ENCODE data around the gene PLIN4. TPM values are rescaled to one million over a fixed set of nuclear protein-coding genes. Genes with fewer than 3 reads are reported as not detected.
A peak's percentile ranks its signal among the peaks of the same experiment; 100 is the strongest.

PLIN4 gene
- total RNA-seq, 4 donors from 2014 or later: 1.3 to 6.6 (median 3.7) TPM

DNA sequence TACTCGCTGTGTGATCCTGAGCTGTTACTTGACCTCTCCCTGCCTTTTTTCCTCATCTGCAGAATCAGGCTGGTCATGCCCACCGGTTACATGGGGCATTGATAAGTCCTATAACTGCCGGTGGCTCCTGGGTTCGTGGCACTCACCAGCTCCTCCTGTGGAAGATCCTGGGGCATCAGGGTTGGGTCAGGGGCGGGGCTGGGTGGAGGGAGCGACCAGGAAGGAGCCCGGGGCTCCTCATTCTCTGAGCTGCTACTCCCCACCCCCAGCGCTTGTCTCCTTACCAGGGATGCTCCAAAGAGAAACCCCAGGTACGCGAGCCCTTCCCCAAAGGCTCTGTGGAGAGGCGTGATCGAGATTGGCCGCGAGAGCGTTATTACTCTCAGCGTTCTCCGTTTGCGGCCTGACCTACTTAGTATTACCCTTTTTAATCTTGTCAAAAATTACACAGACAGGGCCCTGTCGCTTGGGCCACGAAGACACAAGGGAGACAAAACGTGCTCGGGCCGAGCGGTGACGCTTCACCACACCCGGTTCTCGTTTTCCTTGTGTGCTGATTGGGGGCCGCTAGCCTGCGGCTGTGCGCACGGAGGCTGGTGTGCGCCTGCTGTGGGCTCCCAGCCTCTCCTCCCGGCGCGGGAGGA is 35.4 kb downstream of the PLIN4 start:
- intact Hi-C loops (cut with DNase I): no loop called here
- no peak overlapping the region for H3K27ac ChIP-seq
- no peaks in the 10 kb centered on the region for H3K27me3 ChIP-seq
- no peaks in the 10 kb centered on the region for H3K4me1 ChIP-seq
- H3K36me3 ChIP-seq: peaks cover 0 to 22% of the 10 kb centered on the region in 2 donors
- no peak for TF ChIP-seq POLR2A (IDR thresholded peaks at IDR 0.05)
- TF ChIP-seq, protein P1, sequence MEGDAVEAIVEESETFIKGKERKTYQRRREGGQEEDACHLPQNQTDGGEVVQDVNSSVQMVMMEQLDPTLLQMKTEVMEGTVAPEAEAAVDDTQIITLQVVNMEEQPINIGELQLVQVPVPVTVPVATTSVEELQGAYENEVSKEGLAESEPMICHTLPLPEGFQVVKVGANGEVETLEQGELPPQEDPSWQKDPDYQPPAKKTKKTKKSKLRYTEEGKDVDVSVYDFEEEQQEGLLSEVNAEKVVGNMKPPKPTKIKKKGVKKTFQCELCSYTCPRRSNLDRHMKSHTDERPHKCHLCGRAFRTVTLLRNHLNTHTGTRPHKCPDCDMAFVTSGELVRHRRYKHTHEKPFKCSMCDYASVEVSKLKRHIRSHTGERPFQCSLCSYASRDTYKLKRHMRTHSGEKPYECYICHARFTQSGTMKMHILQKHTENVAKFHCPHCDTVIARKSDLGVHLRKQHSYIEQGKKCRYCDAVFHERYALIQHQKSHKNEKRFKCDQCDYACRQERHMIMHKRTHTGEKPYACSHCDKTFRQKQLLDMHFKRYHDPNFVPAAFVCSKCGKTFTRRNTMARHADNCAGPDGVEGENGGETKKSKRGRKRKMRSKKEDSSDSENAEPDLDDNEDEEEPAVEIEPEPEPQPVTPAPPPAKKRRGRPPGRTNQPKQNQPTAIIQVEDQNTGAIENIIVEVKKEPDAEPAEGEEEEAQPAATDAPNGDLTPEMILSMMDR (IDR thresholded peaks at IDR 0.05): no peak
- H3K4me3 ChIP-seq (replicated peaks in 1 of 3): no peak overlapping the region
- H3K9me3 ChIP-seq: no peaks in the 10 kb centered on the region
- DNase-seq: no peak
- WGBS, 2 donors: 94 to 95% methylated on average over 34 to 35 of the region's 35 CpGs

DNA sequence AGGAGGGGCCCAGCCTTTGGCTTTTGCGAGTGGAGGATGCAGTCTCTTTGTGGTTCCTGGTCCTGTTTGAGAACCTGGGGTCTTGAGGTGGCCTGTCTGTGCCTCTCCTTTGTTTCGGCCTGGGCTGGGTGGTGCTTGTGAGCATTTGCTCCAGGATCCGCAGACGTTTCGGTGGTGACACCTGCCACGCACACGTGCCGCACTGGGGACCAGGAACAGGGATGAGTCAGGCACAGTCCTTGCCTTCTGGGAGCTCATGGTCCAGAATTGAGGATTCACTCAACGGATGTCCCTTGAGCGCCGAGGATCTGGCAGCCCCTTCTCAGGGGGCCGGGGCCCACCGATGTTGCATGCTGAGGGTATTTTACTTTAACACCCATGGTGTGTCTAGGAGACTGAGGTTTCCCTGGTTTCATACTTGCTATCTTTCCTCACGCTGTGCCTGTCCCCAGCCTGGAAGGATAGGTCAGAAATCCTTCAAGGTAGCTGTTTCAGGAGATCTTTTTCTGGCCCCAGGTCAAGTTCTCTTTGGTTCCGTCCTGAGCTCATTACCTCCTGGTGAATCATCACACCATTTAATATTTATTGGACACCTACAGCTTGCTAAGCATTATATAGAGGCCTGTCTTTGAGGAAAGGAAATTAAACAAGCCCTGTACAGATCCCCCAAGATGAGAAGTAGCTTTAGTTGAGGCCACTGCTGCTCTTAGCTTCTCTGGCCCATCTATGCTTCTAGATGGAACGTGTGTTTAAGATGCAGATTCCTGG is 41.1 kb downstream of the PLIN4 start:
- 90 to 99% methylated on average over 8 to 16 of the region's 16 CpGs for WGBS, 2 donors
- Histone ChIP-seq H3K4me3 (replicated peaks in 1 of 3) (no peak overlapping the region), H3K27ac (no peak overlapping the region), H3K4me1 (peaks cover 17 to 20% of the 10 kb centered on the region in 2 donors), H3K36me3 (peaks cover 5 to 29% of the 10 kb centered on the region in 2 donors), H3K27me3 (no peaks in the 10 kb centered on the region), H3K9me3 (no peaks in the 10 kb centered on the region)
- TF ChIP-seq, protein P1 (IDR thresholded peaks at IDR 0.05): no peak
- TF ChIP-seq POLR2A (IDR thresholded peaks at IDR 0.05): no peak
- intact Hi-C loops (cut with DNase I): no loop called here
- DNase-seq: no peak

DNA sequence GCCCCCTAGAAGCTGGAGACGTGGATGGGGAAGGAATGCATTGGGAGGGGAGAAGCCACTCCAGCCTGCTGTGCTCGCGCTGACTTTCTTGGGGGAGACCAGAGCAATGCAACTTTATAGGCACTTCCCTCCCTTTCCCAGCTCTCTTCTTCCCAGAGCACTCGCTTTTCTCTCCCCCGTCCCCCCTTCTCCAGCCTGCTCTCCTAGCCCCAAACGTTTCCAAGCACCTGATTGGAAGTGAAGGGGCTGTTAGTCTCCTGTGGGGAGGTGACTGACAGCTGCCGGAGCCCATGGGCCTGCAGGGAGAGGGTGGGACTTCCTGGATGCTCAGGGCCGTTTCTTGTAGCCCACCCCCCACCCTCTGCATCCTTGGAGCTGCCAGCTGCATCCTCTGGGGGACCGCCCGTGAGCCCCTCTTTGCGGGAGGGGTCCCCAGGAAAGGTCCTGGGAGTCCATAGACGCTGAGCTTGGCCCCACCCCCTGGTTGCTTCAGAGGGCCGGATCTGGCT is 43.7 kb downstream of the PLIN4 start:
- no peaks in the 10 kb centered on the region for H3K27me3 ChIP-seq
- H3K4me1 ChIP-seq: peaks cover 20% of the 10 kb centered on the region in 2 donors
- H3K36me3 ChIP-seq: peaks cover 5 to 29% of the 10 kb centered on the region in 2 donors
- WGBS, 2 donors: 23 to 36% methylated on average over 10 to 12 of the region's 13 CpGs
- DNase-seq: peak; percentile 28 to 34
- H3K27ac ChIP-seq: no peak overlapping the region
- no peaks in the 10 kb centered on the region for H3K9me3 ChIP-seq
- TF ChIP-seq, protein P1 (IDR thresholded peaks at IDR 0.05): no peak
- no peak for TF ChIP-seq POLR2A (IDR thresholded peaks at IDR 0.05)
- intact Hi-C loops (cut with DNase I): no loop called here
- H3K4me3 ChIP-seq (replicated peaks in 1 of 3): no peak overlapping the region

DNA sequence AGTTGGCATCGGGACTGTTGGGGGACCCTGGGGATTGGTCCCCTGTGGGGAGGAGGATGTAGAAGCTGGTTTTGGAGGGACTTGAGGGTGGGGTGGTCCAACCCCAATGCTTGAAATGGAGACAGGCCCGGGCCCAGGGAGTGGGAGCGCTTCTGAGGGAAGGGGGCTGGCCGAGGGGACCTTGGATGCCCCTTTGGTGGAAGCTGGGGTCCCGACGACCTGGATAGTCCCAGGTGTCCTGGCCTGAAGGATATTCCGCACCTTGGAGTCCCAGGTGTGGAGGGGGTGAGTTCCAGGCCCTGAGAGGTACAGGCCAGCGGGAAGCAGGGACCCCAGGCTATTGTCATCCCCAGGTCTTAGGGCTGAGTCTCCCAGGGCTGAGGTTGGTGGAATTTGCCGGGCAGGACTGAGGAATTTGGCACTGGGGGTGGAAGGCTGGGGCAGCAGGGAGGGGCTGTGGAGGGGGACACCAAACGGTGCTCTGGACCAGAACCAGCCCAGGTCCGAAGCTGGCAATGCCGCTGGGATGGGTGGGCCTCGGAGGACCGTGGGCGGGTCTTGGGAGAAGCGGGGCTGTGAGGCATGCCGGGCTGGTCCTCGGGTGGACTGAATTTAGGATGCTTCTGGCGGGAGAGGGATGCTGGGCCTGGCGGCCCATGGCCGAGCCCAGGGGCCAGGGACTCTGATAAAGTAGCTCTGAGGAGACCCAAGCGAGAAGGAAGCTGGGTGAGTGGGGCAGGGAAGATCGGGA is 44.3 kb downstream of the PLIN4 start:
- WGBS, 2 donors: 24 to 25% methylated on average over 22 of the region's 23 CpGs
- peak; percentile 16 to 32 for DNase-seq
- Histone ChIP-seq H3K4me3 (replicated peaks in 1 of 3) (peak overlapping the region in 1 of 3 donors; percentile 97), H3K27me3 (no peaks in the 10 kb centered on the region), H3K27ac (no peak overlapping the region), H3K4me1 (peaks cover 20% of the 10 kb centered on the region in 2 donors), H3K36me3 (peaks cover 5 to 26% of the 10 kb centered on the region in 2 donors), H3K9me3 (no peaks in the 10 kb centered on the region)
- TF ChIP-seq POLR2A (IDR thresholded peaks at IDR 0.05): no peak
- TF ChIP-seq, protein P1 (IDR thresholded peaks at IDR 0.05): no peak
- intact Hi-C loops (cut with DNase I): loop anchor here (2.0 kb wide), 1 partner anchor 15 kb away; no protein-coding TSS in a partner anchor
